ENCODE data around the gene SCP2D1.

GRCh38 chr20:18822832-18823231 is 9.2 kb downstream of the SCP2D1 start:
- no peak for TF ChIP-seq CTCF (IDR thresholded peaks at IDR 0.05; ENCODE audit: poor library complexity, severe bottlenecking)
- no peak for TF ChIP-seq POLR2AphosphoS5 (IDR thresholded peaks at IDR 0.05)
- no peak for TF ChIP-seq REST (IDR thresholded peaks at IDR 0.05; ENCODE audit: borderline replicate concordance)
- no peak for TF ChIP-seq EZH2 (IDR thresholded peaks at IDR 0.05; ENCODE audit: borderline replicate concordance, insufficient read depth, low read length, poor library complexity, severe bottlenecking)
- TF ChIP-seq SMC3 (conservative IDR thresholded peaks at IDR 0.05; ENCODE audit: poor library complexity), result no peak

Measured in neural cell (in vitro differentiated cells).